A549 (cell line): ENCODE results near the gene LRSAM1.

ENCODE experiments used
- CEBPB ChIP-seq, 2 experiments: fragments of >200 bp in 1 of 2; sonication (Bioruptor Twin) in 1 of 2; formaldehyde crosslinking in 1 of 2; IDR thresholded peaks; 2 replicates each; pipeline ENCODE4 v1.6.1; 2012 to 2016
- CTCF ChIP-seq: fragments of >200 bp; sonication (Bioruptor Twin); formaldehyde crosslinking; IDR thresholded peaks from 3 replicates; pipeline ENCODE4 v1.5.1; 2016
- EHF ChIP-seq: fragments of 250-450 bp; sonication (Bioruptor Pico); IDR thresholded peaks from 2 replicates; pipeline ENCODE4 v1.5.0; 2020; ENCODE audit warnings: mild to moderate bottlenecking
- MAFK ChIP-seq: fragments of 450-650 bp; IDR thresholded peaks from 2 replicates; pipeline ENCODE4 v1.6.1; 2014; ENCODE audit not compliant: partially characterized antibody
- MAX ChIP-seq: IDR thresholded peaks from 2 replicates; pipeline ENCODE4 v1.6.1; 2012
- NFE2L2 ChIP-seq: fragments of 150-350 bp; conservative IDR thresholded peaks from 2 replicates; pipeline ENCODE4 v1.6.1; 2014; ENCODE audit warnings: low read length
- POLR2A ChIP-seq: IDR thresholded peaks from 2 replicates; pipeline ENCODE4 v1.6.1; 2012; ENCODE audit warnings: mild to moderate bottlenecking, low read length
- USF2 ChIP-seq: fragments of 450-650 bp; IDR thresholded peaks from 2 replicates; pipeline ENCODE4 v1.6.1; 2014; ENCODE audit warnings: antibody characterized with exemption

- no peak for TF ChIP-seq MAFK
- TF ChIP-seq CTCF, result no peak
- TF ChIP-seq EHF (CRISPR knock-in tag), result no peak
- no peak for TF ChIP-seq MAX
- no peak for TF ChIP-seq USF2
- no peak for TF ChIP-seq POLR2A
- TF ChIP-seq CEBPB (IDR thresholded peaks at IDR 0.05), result no peak
- TF ChIP-seq NFE2L2, result no peak
Measured at GRCh38 chr9:127473501-127473900, 22.2 kb downstream of the LRSAM1 start.
